ENCODE measurements around the gene MYO1B. TPM values are rescaled to one million over a fixed set of nuclear protein-coding genes. Genes with fewer than 3 reads are reported as not detected.

The MYO1B gene
- total RNA-seq, 1 experiment from 2014 or later = 43.6 TPM

DNA sequence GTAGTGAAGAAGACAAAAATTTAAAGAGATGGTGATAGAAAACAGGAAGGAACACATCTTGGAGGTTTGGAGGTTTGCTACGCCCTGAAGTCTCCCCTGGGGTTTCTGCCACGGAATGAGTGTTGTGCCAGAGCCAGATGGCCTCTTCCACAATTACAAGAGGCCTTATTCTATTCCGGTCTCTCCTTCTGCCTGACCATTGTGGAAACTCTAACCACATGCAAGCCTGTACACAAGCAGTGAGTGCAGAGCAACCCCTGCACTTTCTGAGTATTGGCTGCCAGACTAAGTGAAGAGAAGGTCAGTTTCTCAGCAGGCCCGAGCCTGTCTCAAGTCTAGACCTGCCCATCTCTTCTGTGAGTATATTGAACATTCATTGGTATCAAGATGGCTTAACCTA is 22.7 kb upstream of the MYO1B start:
- no peaks in the 10 kb centered on the region for H3K27me3 Mint-ChIP-seq (ENCODE audit: low read depth)
- H3K9me3 Mint-ChIP-seq = peaks cover 14% of the 10 kb centered on the region
- no peak overlapping the region for H3K27ac Mint-ChIP-seq
- no peak for DNase-seq (ENCODE audit: low spot score)
- H3K4me3 Mint-ChIP-seq = no peak overlapping the region
- TF ChIP-seq ZNF423 (CRISPR knock-in tag; IDR thresholded peaks at IDR 0.05) (no peak), ZNF671 (CRISPR knock-in tag; IDR thresholded peaks at IDR 0.05) (no peak), GABPB1 (CRISPR knock-in tag; IDR thresholded peaks at IDR 0.05) (no peak), CBFB (CRISPR knock-in tag; IDR thresholded peaks at IDR 0.05; ENCODE audit: low read depth) (no peak), ZNF416 (CRISPR knock-in tag; IDR thresholded peaks at IDR 0.05) (no peak), ELF4 (CRISPR knock-in tag; IDR thresholded peaks at IDR 0.05; ENCODE audit: low read depth) (no peak)
- TF ChIP-seq, protein P1, sequence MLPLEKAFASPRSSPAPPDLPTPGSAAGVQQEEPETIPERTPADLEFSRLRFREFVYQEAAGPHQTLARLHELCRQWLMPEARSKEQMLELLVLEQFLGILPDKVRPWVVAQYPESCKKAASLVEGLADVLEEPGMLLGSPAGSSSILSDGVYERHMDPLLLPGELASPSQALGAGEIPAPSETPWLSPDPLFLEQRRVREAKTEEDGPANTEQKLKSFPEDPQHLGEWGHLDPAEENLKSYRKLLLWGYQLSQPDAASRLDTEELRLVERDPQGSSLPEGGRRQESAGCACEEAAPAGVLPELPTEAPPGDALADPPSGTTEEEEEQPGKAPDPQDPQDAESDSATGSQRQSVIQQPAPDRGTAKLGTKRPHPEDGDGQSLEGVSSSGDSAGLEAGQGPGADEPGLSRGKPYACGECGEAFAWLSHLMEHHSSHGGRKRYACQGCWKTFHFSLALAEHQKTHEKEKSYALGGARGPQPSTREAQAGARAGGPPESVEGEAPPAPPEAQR (CRISPR knock-in tag; IDR thresholded peaks at IDR 0.05) = no peak
- TF ChIP-seq, protein P2, sequence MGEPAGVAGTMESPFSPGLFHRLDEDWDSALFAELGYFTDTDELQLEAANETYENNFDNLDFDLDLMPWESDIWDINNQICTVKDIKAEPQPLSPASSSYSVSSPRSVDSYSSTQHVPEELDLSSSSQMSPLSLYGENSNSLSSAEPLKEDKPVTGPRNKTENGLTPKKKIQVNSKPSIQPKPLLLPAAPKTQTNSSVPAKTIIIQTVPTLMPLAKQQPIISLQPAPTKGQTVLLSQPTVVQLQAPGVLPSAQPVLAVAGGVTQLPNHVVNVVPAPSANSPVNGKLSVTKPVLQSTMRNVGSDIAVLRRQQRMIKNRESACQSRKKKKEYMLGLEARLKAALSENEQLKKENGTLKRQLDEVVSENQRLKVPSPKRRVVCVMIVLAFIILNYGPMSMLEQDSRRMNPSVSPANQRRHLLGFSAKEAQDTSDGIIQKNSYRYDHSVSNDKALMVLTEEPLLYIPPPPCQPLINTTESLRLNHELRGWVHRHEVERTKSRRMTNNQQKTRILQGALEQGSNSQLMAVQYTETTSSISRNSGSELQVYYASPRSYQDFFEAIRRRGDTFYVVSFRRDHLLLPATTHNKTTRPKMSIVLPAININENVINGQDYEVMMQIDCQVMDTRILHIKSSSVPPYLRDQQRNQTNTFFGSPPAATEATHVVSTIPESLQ (CRISPR knock-in tag; IDR thresholded peaks at IDR 0.05) = no peak
- ChIA-PET CTCF (no interaction called here), POLR2A (no interaction called here)
- 0 out of 2 replicates have a peak, but pooled peaks cover 2% of the 10 kb centered on the region for H3K36me3 Mint-ChIP-seq
- H3K4me1 Mint-ChIP-seq = peaks cover 24% of the 10 kb centered on the region
- no peak for ATAC-seq

DNA sequence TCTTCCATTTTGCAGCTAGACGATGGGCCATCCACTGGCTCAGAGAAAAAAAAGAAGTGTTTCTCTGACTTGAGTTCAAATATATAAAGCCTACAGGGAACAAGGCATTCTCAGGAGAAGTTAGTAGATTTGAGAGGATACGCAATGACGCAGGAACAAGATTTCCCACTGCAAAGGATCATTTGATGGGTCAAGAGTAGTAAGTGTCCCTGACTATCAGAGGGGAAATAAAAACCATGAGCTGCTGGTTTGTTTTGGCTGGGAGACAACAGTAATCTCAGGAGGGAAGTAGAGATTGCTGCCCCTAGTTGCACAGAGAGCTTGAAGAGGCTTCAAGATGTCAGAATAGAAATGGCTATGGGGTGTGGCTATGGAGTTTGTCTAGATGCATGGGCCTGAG is 22.3 kb upstream of the MYO1B start:
- TF ChIP-seq, protein P3, sequence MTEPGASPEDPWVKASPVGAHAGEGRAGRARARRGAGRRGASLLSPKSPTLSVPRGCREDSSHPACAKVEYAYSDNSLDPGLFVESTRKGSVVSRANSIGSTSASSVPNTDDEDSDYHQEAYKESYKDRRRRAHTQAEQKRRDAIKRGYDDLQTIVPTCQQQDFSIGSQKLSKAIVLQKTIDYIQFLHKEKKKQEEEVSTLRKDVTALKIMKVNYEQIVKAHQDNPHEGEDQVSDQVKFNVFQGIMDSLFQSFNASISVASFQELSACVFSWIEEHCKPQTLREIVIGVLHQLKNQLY (CRISPR knock-in tag; IDR thresholded peaks at IDR 0.05) = no peak
- TF ChIP-seq TEAD4 (CRISPR knock-in tag; IDR thresholded peaks at IDR 0.05) = no peak
- no peak for TF ChIP-seq MYBL2 (CRISPR knock-in tag; IDR thresholded peaks at IDR 0.05)
- TF ChIP-seq, protein P4, sequence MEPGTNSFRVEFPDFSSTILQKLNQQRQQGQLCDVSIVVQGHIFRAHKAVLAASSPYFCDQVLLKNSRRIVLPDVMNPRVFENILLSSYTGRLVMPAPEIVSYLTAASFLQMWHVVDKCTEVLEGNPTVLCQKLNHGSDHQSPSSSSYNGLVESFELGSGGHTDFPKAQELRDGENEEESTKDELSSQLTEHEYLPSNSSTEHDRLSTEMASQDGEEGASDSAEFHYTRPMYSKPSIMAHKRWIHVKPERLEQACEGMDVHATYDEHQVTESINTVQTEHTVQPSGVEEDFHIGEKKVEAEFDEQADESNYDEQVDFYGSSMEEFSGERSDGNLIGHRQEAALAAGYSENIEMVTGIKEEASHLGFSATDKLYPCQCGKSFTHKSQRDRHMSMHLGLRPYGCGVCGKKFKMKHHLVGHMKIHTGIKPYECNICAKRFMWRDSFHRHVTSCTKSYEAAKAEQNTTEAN (CRISPR knock-in tag; IDR thresholded peaks at IDR 0.05) = no peak
- TF ChIP-seq NR2C2 (CRISPR knock-in tag; IDR thresholded peaks at IDR 0.05) = no peak
- no peak for TF ChIP-seq SP1 (CRISPR knock-in tag; conservative IDR thresholded peaks at IDR 0.05)
- TF ChIP-seq RELA (CRISPR knock-in tag; IDR thresholded peaks at IDR 0.05; ENCODE audit: borderline replicate concordance) = no peak
- TF ChIP-seq, protein P1 (CRISPR knock-in tag; IDR thresholded peaks at IDR 0.05) = no peak
- TF ChIP-seq FOXP1 (CRISPR knock-in tag; IDR thresholded peaks at IDR 0.05; ENCODE audit: borderline replicate concordance) = no peak
- no peak for TF ChIP-seq TCF7 (CRISPR knock-in tag; IDR thresholded peaks at IDR 0.05; ENCODE audit: low read depth)
- no peak for TF ChIP-seq OVOL2 (CRISPR knock-in tag; IDR thresholded peaks at IDR 0.05; ENCODE audit: borderline replicate concordance)
- TF ChIP-seq, protein P5, sequence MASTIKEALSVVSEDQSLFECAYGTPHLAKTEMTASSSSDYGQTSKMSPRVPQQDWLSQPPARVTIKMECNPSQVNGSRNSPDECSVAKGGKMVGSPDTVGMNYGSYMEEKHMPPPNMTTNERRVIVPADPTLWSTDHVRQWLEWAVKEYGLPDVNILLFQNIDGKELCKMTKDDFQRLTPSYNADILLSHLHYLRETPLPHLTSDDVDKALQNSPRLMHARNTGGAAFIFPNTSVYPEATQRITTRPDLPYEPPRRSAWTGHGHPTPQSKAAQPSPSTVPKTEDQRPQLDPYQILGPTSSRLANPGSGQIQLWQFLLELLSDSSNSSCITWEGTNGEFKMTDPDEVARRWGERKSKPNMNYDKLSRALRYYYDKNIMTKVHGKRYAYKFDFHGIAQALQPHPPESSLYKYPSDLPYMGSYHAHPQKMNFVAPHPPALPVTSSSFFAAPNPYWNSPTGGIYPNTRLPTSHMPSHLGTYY (CRISPR knock-in tag; IDR thresholded peaks at IDR 0.05) = no peak
- TF ChIP-seq, protein P2 (CRISPR knock-in tag; IDR thresholded peaks at IDR 0.05) = no peak
- no peak for TF ChIP-seq ETV6 (CRISPR knock-in tag; IDR thresholded peaks at IDR 0.05)
- TF ChIP-seq ELF4 (CRISPR knock-in tag; IDR thresholded peaks at IDR 0.05; ENCODE audit: low read depth) = no peak
- TF ChIP-seq CREM (CRISPR knock-in tag; IDR thresholded peaks at IDR 0.05) = no peak
- no peak for TF ChIP-seq ZNF416 (CRISPR knock-in tag; IDR thresholded peaks at IDR 0.05)
- TF ChIP-seq, protein P6, sequence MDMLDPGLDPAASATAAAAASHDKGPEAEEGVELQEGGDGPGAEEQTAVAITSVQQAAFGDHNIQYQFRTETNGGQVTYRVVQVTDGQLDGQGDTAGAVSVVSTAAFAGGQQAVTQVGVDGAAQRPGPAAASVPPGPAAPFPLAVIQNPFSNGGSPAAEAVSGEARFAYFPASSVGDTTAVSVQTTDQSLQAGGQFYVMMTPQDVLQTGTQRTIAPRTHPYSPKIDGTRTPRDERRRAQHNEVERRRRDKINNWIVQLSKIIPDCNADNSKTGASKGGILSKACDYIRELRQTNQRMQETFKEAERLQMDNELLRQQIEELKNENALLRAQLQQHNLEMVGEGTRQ (CRISPR knock-in tag; IDR thresholded peaks at IDR 0.05) = no peak
- no peak for TF ChIP-seq CREB1 (CRISPR knock-in tag; IDR thresholded peaks at IDR 0.05)
- no peak for TF ChIP-seq TEAD1 (CRISPR knock-in tag; IDR thresholded peaks at IDR 0.05)
- Mint-ChIP-seq H3K36me3 (0 out of 2 replicates have a peak, but pooled peaks cover 2% of the 10 kb centered on the region), H3K4me3 (no peak overlapping the region), H3K4me1 (peaks cover 19% of the 10 kb centered on the region), H3K27me3 (ENCODE audit: low read depth) (no peaks in the 10 kb centered on the region), H3K9me3 (peaks cover 14% of the 10 kb centered on the region), H3K27ac (no peak overlapping the region)
- ATAC-seq = no peak
- ChIA-PET POLR2A (no interaction called here), CTCF (no interaction called here)
- no peak for DNase-seq (ENCODE audit: low spot score)
